Right cardiac atrium (tissue), 5 donors: ENCODE data around the gene TGFB3. TPM values are rescaled to one million over a fixed set of nuclear protein-coding genes. Genes with fewer than 3 reads are reported as not detected.

Experiments
- polyA plus RNA-seq: library from polyadenylated mRNA; stranded (reverse); fragments of 200-250 nt; gene quantifications from one replicate; pipeline ENCODE4 v1.2.3, GENCODE V29; 2013
- total RNA-seq, 4 donors: library from RNA; stranded (reverse); fragmentation: NEBNext Ultra II Directional; extraction: Animal tissue kit (Norgen Biotek cat#: 25700); gene quantifications; one replicate each; pipeline ENCODE4 v1.2.1, GENCODE V29; 2021
- donor health status: healthy with polysubstance abuse.
- donor health status: DM: no; HTN: yes; CAD: no.
- donor health status: DM: no; HTN: no; CAD: no.
- donor health status: DM: no; HTN: yes; CAD: no; lungs with severe emphysema.
- donor health status: DM: yes; HTN: yes; CAD: no.

The TGFB3 gene
- total and polyA plus RNA-seq, 5 donors: 18.0 to 76.3 (median 38.0) TPM

Other genes with a start within 250 kb of the TGFB3 start
- gene IFT43, start 3.8 kb upstream of the TGFB3 start, total RNA-seq: 10 to 100 TPM; 46.1 to 76.2 (median 59.1) TPM
- gene IFT43, start 3.8 kb upstream of the TGFB3 start, polyA plus RNA-seq: 58.5 TPM
- 10 to 100 TPM; 32.7 to 81.4 (median 35.0) TPM for gene GPATCH2L, start 169.9 kb upstream of the TGFB3 start, total RNA-seq
- gene GPATCH2L, start 169.9 kb upstream of the TGFB3 start, polyA plus RNA-seq: 9.7 TPM